Tibial artery (tissue), 4 donors: ENCODE measurements around the gene RERE.
A peak's percentile ranks its signal among the peaks of the same experiment; 100 is the strongest.

Experiments used
- DNase-seq, 2 donors: peaks; one replicate each; pipeline ENCODE4 v3.0.0-alpha.2; 2019
- H3K27ac ChIP-seq, 2 donors: fragments of 200-600 bp; sonication (generic) in 1 of 2; 1 replicate in 1 of 2; 2 replicates in 1 of 2; pipeline ENCODE4 v1.5.1; 2018 to 2019; ENCODE audit warnings: mild to moderate bottlenecking in 1 of 2
- H3K27me3 ChIP-seq, 2 donors: fragments of 200-600 bp; sonication (generic) in 1 of 2; one replicate each; pipeline versions ENCODE4 v1.5.1 to v1.6.0; 2016 to 2019
- H3K36me3 ChIP-seq, 3 donors: fragments of 200-600 bp; sonication (generic) in 2 of 3; one replicate each; pipeline ENCODE4 v1.5.1; 2016 to 2019; ENCODE audit warnings: mild to moderate bottlenecking in 2 of 3
- H3K4me1 ChIP-seq, 4 donors: fragments of 200-600 bp; sonication (generic) in 2 of 4; 1 replicate in 3 of 4; 2 replicates in 1 of 4; pipeline ENCODE4 v1.5.1; 2016 to 2019
- H3K4me3 ChIP-seq, 2 donors: fragments of 200-600 bp; sonication (generic) in 1 of 2; 1 replicate in 1 of 2; 2 replicates in 1 of 2; pipeline ENCODE4 v1.5.1; 2018 to 2019; ENCODE audit warnings: mild to moderate bottlenecking in 2 of 2
- H3K9me3 ChIP-seq, 3 donors: fragments of 200-600 bp; sonication (generic) in 1 of 3; one replicate each; pipeline ENCODE4 v1.5.1; 2016 to 2019
- CTCF ChIP-seq, 2 experiments: fragments of 200-600 bp in 1 of 2; fragments of 450-650 bp in 1 of 2; IDR thresholded peaks; one replicate each; pipeline ENCODE4 v1.5.1; 2017 to 2019; ENCODE audit warnings: antibody characterized with exemption in 2 of 2, mild to moderate bottlenecking in 1 of 2, moderate library complexity in 1 of 2
- intact Hi-C: fragments of 100-400 bp; cut with DNase I; formaldehyde crosslinking; loops from one replicate; pipeline ENCODE4 v1.15.0; 2023; ENCODE audit warnings: low total_unique reads

Gene RERE

GRCh38 chr1:8578132-8578877, 239.1 kb downstream of the RERE start:
- TF ChIP-seq CTCF (IDR thresholded peaks at IDR 0.05): no peak
- no peaks in the 10 kb centered on the region for H3K36me3 ChIP-seq
- DNase-seq: no peak
- H3K27ac ChIP-seq: no peak overlapping the region
- H3K4me3 ChIP-seq: no peak overlapping the region
- H3K27me3 ChIP-seq: no peaks in the 10 kb centered on the region
- H3K9me3 ChIP-seq: no peaks in the 10 kb centered on the region
- intact Hi-C loops: no loop called here
- H3K4me1 ChIP-seq: no peaks in the 10 kb centered on the region

GRCh38 chr1:8574985-8575384, 242.5 kb downstream of the RERE start:
- no peaks in the 10 kb centered on the region for H3K36me3 ChIP-seq
- H3K27ac ChIP-seq: no peak overlapping the region
- no peak for TF ChIP-seq CTCF (IDR thresholded peaks at IDR 0.05)
- H3K9me3 ChIP-seq: no peaks in the 10 kb centered on the region
- no peak for DNase-seq
- no peaks in the 10 kb centered on the region for H3K27me3 ChIP-seq
- no peak overlapping the region for H3K4me3 ChIP-seq
- intact Hi-C loops: loop anchor here (5.0 kb wide), 1 partner anchor 203 kb away; no protein-coding TSS in a partner anchor
- H3K4me1 ChIP-seq: peaks cover 0 to 22% (median 8%) of the 10 kb centered on the region in 4 donors

- DNase-seq: no peak
- Histone ChIP-seq H3K4me3 (no peak overlapping the region), H3K9me3 (no peaks in the 10 kb centered on the region), H3K4me1 (peaks cover 0 to 26% (median 8%) of the 10 kb centered on the region in 4 donors), H3K27me3 (no peaks in the 10 kb centered on the region), H3K27ac (peak overlapping the region; percentile 57 to 59), H3K36me3 (no peaks in the 10 kb centered on the region)
- TF ChIP-seq CTCF (IDR thresholded peaks at IDR 0.05): no peak
- intact Hi-C loops: loop anchor here (5.0 kb wide), 1 partner anchor 200 kb away; no protein-coding TSS in a partner anchor
Observed at GRCh38 chr1:8572106-8572505, 245.3 kb downstream of the RERE start.

- Histone ChIP-seq H3K4me1 (peaks cover 0 to 26% (median 8%) of the 10 kb centered on the region in 4 donors), H3K27me3 (no peaks in the 10 kb centered on the region), H3K9me3 (no peaks in the 10 kb centered on the region), H3K4me3 (no peak overlapping the region), H3K36me3 (no peaks in the 10 kb centered on the region), H3K27ac (peak overlapping the region; percentile 57 to 59)
- peak; percentile 67 to 69 for TF ChIP-seq CTCF (IDR thresholded peaks at IDR 0.05)
- peak in 1 of 2 donors; percentile 32 for DNase-seq
- intact Hi-C loops: loop anchor here (5.0 kb wide), 1 partner anchor 199 kb away; no protein-coding TSS in a partner anchor
Observed at GRCh38 chr1:8571200-8571984, 246.0 kb downstream of the RERE start.

- H3K9me3 ChIP-seq: no peaks in the 10 kb centered on the region
- no peak for TF ChIP-seq CTCF (IDR thresholded peaks at IDR 0.05)
- intact Hi-C loops: loop anchor here (5.0 kb wide), 1 partner anchor 198 kb away; no protein-coding TSS in a partner anchor
- peak overlapping the region; percentile 57 to 59 for H3K27ac ChIP-seq
- no peak overlapping the region for H3K4me3 ChIP-seq
- H3K27me3 ChIP-seq: no peaks in the 10 kb centered on the region
- peaks cover 0 to 26% (median 8%) of the 10 kb centered on the region in 4 donors for H3K4me1 ChIP-seq
- no peaks in the 10 kb centered on the region for H3K36me3 ChIP-seq
- no peak for DNase-seq
Observed at GRCh38 chr1:8570465-8570864, 247.0 kb downstream of the RERE start.
